Tibial nerve (tissue), 4 donors: ENCODE data around the gene SPATA13. TPM values are rescaled to one million over a fixed set of nuclear protein-coding genes. Genes with fewer than 3 reads are reported as not detected.
A peak's percentile ranks its signal among the peaks of the same experiment; 100 is the strongest.

Experiments
- DNase-seq, 2 donors: peaks; one replicate each; pipeline ENCODE4 v3.0.0-alpha.2; 2019; ENCODE audit warnings: low spot score in 2 of 2
- H3K27ac ChIP-seq, 4 donors: fragments of 200-600 bp; sonication (generic) in 3 of 4; one replicate each; pipeline ENCODE4 v1.5.1; 2017 to 2019; ENCODE audit warnings: mild to moderate bottlenecking in 1 of 4
- H3K27me3 ChIP-seq, 2 donors: fragments of 200-600 bp; sonication (generic) in 1 of 2; one replicate each; pipeline versions ENCODE4 v1.5.1 to v1.6.0; 2017 to 2019
- H3K36me3 ChIP-seq, 3 donors: fragments of 200-600 bp; sonication (generic); one replicate each; pipeline ENCODE4 v1.5.1; 2018 to 2019
- H3K4me1 ChIP-seq, 4 donors: fragments of 200-600 bp; sonication (generic) in 3 of 4; one replicate each; pipeline ENCODE4 v1.5.1; 2017 to 2019
- H3K4me3 ChIP-seq, 4 donors: fragments of 200-600 bp; sonication (generic) in 3 of 4; one replicate each; pipeline ENCODE4 v1.5.1; 2017 to 2019; ENCODE audit warnings: mild to moderate bottlenecking in 1 of 4, moderate library complexity in 1 of 4
- H3K9me3 ChIP-seq, 4 donors: fragments of 200-600 bp; sonication (generic) in 3 of 4; one replicate each; pipeline ENCODE4 v1.5.1; 2017 to 2019
- CTCF ChIP-seq, 5 experiments: fragments of 200-600 bp in 3 of 5; fragments of 450-650 bp in 2 of 5; sonication (generic) in 3 of 5; IDR thresholded peaks; one replicate each; pipeline ENCODE4 v1.5.1; 2016 to 2019; ENCODE audit warnings: antibody characterized with exemption in 5 of 5, mild to moderate bottlenecking in 3 of 5, moderate library complexity in 2 of 5
- EP300 ChIP-seq, 2 donors: sonication (generic); formaldehyde crosslinking; IDR thresholded peaks; one replicate each; pipeline ENCODE4 v1.6.1; 2017; ENCODE audit warnings: antibody characterized with exemption in 2 of 2, mild to moderate bottlenecking in 1 of 2
- POLR2A ChIP-seq, 2 donors: fragments of 450-650 bp; IDR thresholded peaks; one replicate each; pipeline ENCODE4 v1.6.1; 2017; ENCODE audit warnings: antibody characterized with exemption in 2 of 2, mild to moderate bottlenecking in 2 of 2, moderate library complexity in 2 of 2
- WGBS, 2 donors: methylation state at CpG; one replicate each; pipeline ENCODE4 v1.1.5; 2018; 5-methylcytosine and 5-hydroxymethylcytosine counted together
- total RNA-seq, 4 donors: library from RNA; depleted of rRNA; stranded (reverse); fragments of >200 nt; gene quantifications; one replicate each; pipeline ENCODE4 v1.1.0, GENCODE V29; 2016

Gene SPATA13
- total RNA-seq, 4 donors from 2014 or later: 35.0 to 96.0 (median 51.7) TPM

- WGBS, 2 donors: 91 to 93% methylated on average over 5 of the region's 5 CpGs
- no peaks in the 10 kb centered on the region for H3K27me3 ChIP-seq
- TF ChIP-seq CTCF (IDR thresholded peaks at IDR 0.05) (no peak), POLR2A (IDR thresholded peaks at IDR 0.05) (no peak), EP300 (IDR thresholded peaks at IDR 0.05) (no peak)
- peaks cover 0 to 2% (median 0%) of the 10 kb centered on the region in 4 donors for H3K4me1 ChIP-seq
- no peaks in the 10 kb centered on the region for H3K36me3 ChIP-seq
- no peak overlapping the region for H3K27ac ChIP-seq
- H3K9me3 ChIP-seq: no peaks in the 10 kb centered on the region
- no peak overlapping the region for H3K4me3 ChIP-seq
- DNase-seq: no peak
Measured at GRCh38 chr13:24153979-24154701, 6.4 kb upstream of the SPATA13 start.

- Histone ChIP-seq H3K27ac (peak overlapping the region in 2 of 4 donors; percentile 88 to 92), H3K9me3 (no peaks in the 10 kb centered on the region), H3K4me1 (peaks cover 0 to 45% (median 9%) of the 10 kb centered on the region in 4 donors), H3K27me3 (no peaks in the 10 kb centered on the region), H3K4me3 (no peak overlapping the region), H3K36me3 (no peaks in the 10 kb centered on the region)
- WGBS, 2 donors: 64 to 69% methylated on average over 5 of the region's 5 CpGs
- no peak for DNase-seq
- TF ChIP-seq POLR2A (IDR thresholded peaks at IDR 0.05) (no peak), EP300 (IDR thresholded peaks at IDR 0.05) (peak in 1 of 2 donors; percentile 32), CTCF (IDR thresholded peaks at IDR 0.05) (no peak)
Measured at GRCh38 chr13:24159357-24159756, 1.2 kb upstream of the SPATA13 start.

GRCh38 chr13:24161010-24161775 is 673 bp downstream of the SPATA13 start:
- 1% methylated on average over 19 to 20 of the region's 43 CpGs for WGBS, 2 donors
- DNase-seq: no peak

GRCh38 chr13:24161980-24162525 is 1.5 kb downstream of the SPATA13 start:
- no peak for DNase-seq
- TF ChIP-seq EP300 (IDR thresholded peaks at IDR 0.05) (no peak), POLR2A (IDR thresholded peaks at IDR 0.05) (no peak)
- H3K9me3 ChIP-seq: no peaks in the 10 kb centered on the region
- H3K4me3 ChIP-seq: peak overlapping the region; percentile 72 to 97 (median 90)
- 47 to 58% methylated on average over 12 of the region's 12 CpGs for WGBS, 2 donors
- H3K36me3 ChIP-seq: no peaks in the 10 kb centered on the region
- H3K4me1 ChIP-seq: peaks cover 0 to 63% (median 11%) of the 10 kb centered on the region in 4 donors
- peak overlapping the region; percentile 40 to 92 (median 85) for H3K27ac ChIP-seq
- H3K27me3 ChIP-seq: no peaks in the 10 kb centered on the region

More at GRCh38 chr13:24161010-24161775, 673 bp downstream of the SPATA13 start:
- Histone ChIP-seq H3K4me3 (peak overlapping the region; percentile 72 to 97 (median 90)), H3K27me3 (no peaks in the 10 kb centered on the region), H3K36me3 (no peaks in the 10 kb centered on the region), H3K9me3 (no peaks in the 10 kb centered on the region), H3K27ac (peak overlapping the region; percentile 40 to 92 (median 85)), H3K4me1 (peaks cover 0 to 56% (median 11%) of the 10 kb centered on the region in 4 donors)
- TF ChIP-seq EP300 (IDR thresholded peaks at IDR 0.05) (no peak), CTCF (IDR thresholded peaks at IDR 0.05) (no peak), POLR2A (IDR thresholded peaks at IDR 0.05) (no peak)

GRCh38 chr13:24162604-24163003 is 2.1 kb downstream of the SPATA13 start:
- DNase-seq: no peak
- H3K27me3 ChIP-seq: no peaks in the 10 kb centered on the region
- no peaks in the 10 kb centered on the region for H3K36me3 ChIP-seq
- peak overlapping the region in 3 of 4 donors; percentile 82 to 92 (median 88) for H3K27ac ChIP-seq
- no peaks in the 10 kb centered on the region for H3K9me3 ChIP-seq
- peaks cover 0 to 66% (median 11%) of the 10 kb centered on the region in 4 donors for H3K4me1 ChIP-seq
- TF ChIP-seq POLR2A (IDR thresholded peaks at IDR 0.05): no peak
- TF ChIP-seq EP300 (IDR thresholded peaks at IDR 0.05): no peak
- no peak for TF ChIP-seq CTCF (IDR thresholded peaks at IDR 0.05)
- WGBS, 2 donors: 60 to 77% methylated on average over 3 of the region's 3 CpGs
- H3K4me3 ChIP-seq: peak overlapping the region in 2 of 4 donors; percentile 72 to 97
